HG02840 (cell line): ENCODE data around the gene NCAPH2.

Experiments
- ATAC-seq: cut with Tn5 transposase; IDR thresholded peaks from one replicate; pipeline ENCODE4 v1.9.1; 2021; ENCODE audit warnings: mild to moderate bottlenecking, moderate library complexity, moderate number of reproducible peaks; ENCODE audit not compliant: unreplicated experiment, low FRiP score

The NCAPH2 gene

GRCh38 chr22:50473855-50474671 is 34.0 kb upstream of the NCAPH2 start:
- no peak for ATAC-seq

- ATAC-seq = peak; percentile 67
These were observed 33.0 kb upstream of the NCAPH2 start, which contains the start of gene SBF1 for GRCh38 chr22:50474710-50475651. Gene SBF1 (minus strand): TSS chr22:50475035. CDS start chr22:50474840, 195 bp downstream.

- ATAC-seq = no peak
These were observed 32.4 kb upstream of the NCAPH2 start for GRCh38 chr22:50475652-50476002.

GRCh38 chr22:50476868-50477267 is 31.2 kb upstream of the NCAPH2 start:
- ATAC-seq = no peak

- no peak for ATAC-seq
These were observed 30.1 kb upstream of the NCAPH2 start for GRCh38 chr22:50477923-50478322.

- ATAC-seq = no peak
These were observed 28.3 kb upstream of the NCAPH2 start for GRCh38 chr22:50479721-50480120.

- no peak for ATAC-seq
These were observed 27.0 kb upstream of the NCAPH2 start for GRCh38 chr22:50481045-50481439.

GRCh38 chr22:50481440-50482106 is 26.5 kb upstream of the NCAPH2 start, which contains the start of gene ADM2:
Gene ADM2 (plus strand): TSS chr22:50481543. CDS start chr22:50481848, 305 bp downstream.
- ATAC-seq = no peak

GRCh38 chr22:50482107-50483074 is 25.6 kb upstream of the NCAPH2 start:
- ATAC-seq = no peak

- no peak for ATAC-seq
These were observed 24.9 kb upstream of the NCAPH2 start for GRCh38 chr22:50483106-50483505.

GRCh38 chr22:50483556-50483955 is 24.5 kb upstream of the NCAPH2 start:
- ATAC-seq = no peak

- no peak for ATAC-seq
These were observed 23.8 kb upstream of the NCAPH2 start for GRCh38 chr22:50483977-50484853.

GRCh38 chr22:50485221-50486131 is 22.5 kb upstream of the NCAPH2 start:
- no peak for ATAC-seq

GRCh38 chr22:50486561-50487289 is 21.3 kb upstream of the NCAPH2 start, which contains the start of gene MIOX:
Gene MIOX (plus strand): TSS chr22:50486859. CDS start chr22:50486898, 39 bp downstream.
- ATAC-seq = no peak

GRCh38 chr22:50487290-50488005 is 20.6 kb upstream of the NCAPH2 start:
- ATAC-seq = no peak

GRCh38 chr22:50488006-50488677 is 19.9 kb upstream of the NCAPH2 start:
- ATAC-seq = no peak
